Stimulated activated CD8-positive, alpha-beta memory T cell treated with anti-CD3 and anti-CD28 coated beads, Interleukin-4, amount 100 ng/mL, for 1 hour (primary cell): ENCODE data around the gene HPDL.
A peak's percentile ranks its signal among the peaks of the same experiment; 100 is the strongest.

Source experiments
- DNase-seq, 2 donors: peaks; one replicate each; pipeline ENCODE4 v3.0.0-alpha.2; 2020; ENCODE audit warnings: low read depth in 2 of 2, low spot score in 1 of 2

HPDL gene

GRCh38 chr1:45322486-45323040, 4.1 kb upstream of the HPDL start:
- no peak for DNase-seq

- no peak for DNase-seq
Observed at GRCh38 chr1:45325851-45326506, 716 bp upstream of the HPDL start.

GRCh38 chr1:45327644-45328515, 1.2 kb downstream of the HPDL start:
- no peak for DNase-seq

- DNase-seq = no peak
Observed at GRCh38 chr1:45328680-45329079, 2.0 kb downstream of the HPDL start.

- no peak for DNase-seq
Observed at GRCh38 chr1:45329445-45329844, 2.8 kb downstream of the HPDL start.

GRCh38 chr1:45331436-45332345, 5.0 kb downstream of the HPDL start:
- no peak for DNase-seq

- no peak for DNase-seq
Observed at GRCh38 chr1:45332346-45332720, 5.6 kb downstream of the HPDL start.

GRCh38 chr1:45334308-45335245, 7.9 kb downstream of the HPDL start:
- DNase-seq = no peak

GRCh38 chr1:45335855-45336324, 9.2 kb downstream of the HPDL start:
- DNase-seq = no peak

GRCh38 chr1:45337630-45338325, 11.1 kb downstream of the HPDL start:
- DNase-seq = no peak

GRCh38 chr1:45339789-45340558, 13.3 kb downstream of the HPDL start, which contains the start of the genes MUTYH and TOE1:
Gene MUTYH, minus strand, starts transcription at chr1:45340440. Its CDS starts 5,935 bp downstream, at chr1:45334505.
Gene TOE1, plus strand, starts transcription at chr1:45340170. Its CDS starts 83 bp downstream, at chr1:45340253.
- DNase-seq = peak; percentile 78 to 80

- DNase-seq = no peak
Observed at GRCh38 chr1:45340816-45341466, 14.2 kb downstream of the HPDL start.

GRCh38 chr1:45344499-45344898, 17.8 kb downstream of the HPDL start:
- DNase-seq = no peak

GRCh38 chr1:45345014-45345413, 18.3 kb downstream of the HPDL start:
- DNase-seq = no peak

GRCh38 chr1:45346473-45346872, 19.8 kb downstream of the HPDL start:
- no peak for DNase-seq

- DNase-seq = no peak
Observed at GRCh38 chr1:45348020-45348419, 21.3 kb downstream of the HPDL start.

GRCh38 chr1:45348609-45348965, 21.9 kb downstream of the HPDL start:
- no peak for DNase-seq
